B cell (primary cell): Measurements from ENCODE around the gene ATG4A. TPM values are rescaled to one million over a fixed set of nuclear protein-coding genes. Genes with fewer than 3 reads are reported as not detected.

ENCODE experiments used
- ATAC-seq: fragments of 200-7000 bp; cut with Tn5 transposase; one replicate; pipeline ENCODE4 v1.10.0; 2021; ENCODE audit warnings: low read depth, mild to moderate bottlenecking, moderate number of reproducible peaks, moderate library complexity
- CTCF ChIA-PET: fragments of 350-600 bp; sonication (Branson Sonifier 250); formaldehyde crosslinking; loops from one replicate; lab custom pipeline; 2021; ENCODE audit warnings: antibody characterized with exemption, inconsistent platforms; lab: Charles Lee
- POLR2A ChIA-PET: fragments of 350-600 bp; sonication (Branson Sonifier 250); formaldehyde crosslinking; loops from one replicate; lab custom pipeline; 2021; ENCODE audit warnings: antibody characterized with exemption; lab: Charles Lee
- DNase-seq: peaks from one replicate; pipeline ENCODE4 v3.0.0; 2013
- H2AFZ ChIP-seq: 2 replicates; pipeline ENCODE4 v1.6.1; 2012; ENCODE audit warnings: mild to moderate bottlenecking, low read depth, low read length; ENCODE audit not compliant: insufficient read depth, poor library complexity, severe bottlenecking
- H3K27ac ChIP-seq, 2 donors: 1 replicate in 1 of 2; 2 replicates in 1 of 2; pipeline ENCODE4 v1.5.1; 2012 to 2013; ENCODE audit warnings: low read length in 2 of 2, mild to moderate bottlenecking in 2 of 2, moderate library complexity in 1 of 2
- H3K27me3 ChIP-seq, 4 experiments: fragments of 200-600 bp in 1 of 4; sonication (generic) in 1 of 4; replicated peaks in 1 of 4; 1 replicate in 2 of 4; 2 replicates in 2 of 4; pipeline versions ENCODE4 v1.6.1 to v1.7.0; 2013 to 2016; ENCODE audit warnings: low read length in 3 of 4, mild to moderate bottlenecking in 2 of 4, mixed read lengths in 1 of 4, moderate library complexity in 1 of 4; ENCODE audit not compliant: insufficient read depth in 4 of 4, control insufficient read depth in 3 of 4; ENCODE audit errors: control extremely low read depth in 1 of 4
- H3K36me3 ChIP-seq, 2 experiments: replicated peaks in 1 of 2; 1 replicate in 1 of 2; 2 replicates in 1 of 2; pipeline versions ENCODE4 v1.6.1 to v1.7.1; 2013; ENCODE audit warnings: low read length in 1 of 2; ENCODE audit not compliant: insufficient read depth in 2 of 2, control insufficient read depth in 1 of 2; ENCODE audit errors: control extremely low read depth in 1 of 2, extremely low read depth in 1 of 2
- H3K4me1 ChIP-seq, 2 donors: fragments of 200-600 bp in 1 of 2; sonication (generic) in 1 of 2; 1 replicate in 1 of 2; 2 replicates in 1 of 2; pipeline versions ENCODE4 v1.5.1 to v1.6.1; 2013 to 2017; ENCODE audit warnings: low read length in 2 of 2; ENCODE audit not compliant: control insufficient read depth in 2 of 2, insufficient read depth in 2 of 2
- H3K4me2 ChIP-seq: replicated peaks from 2 replicates; pipeline ENCODE3; 2012; ENCODE audit warnings: mild to moderate bottlenecking, low read depth, low read length; ENCODE audit not compliant: poor library complexity, severe bottlenecking
- H3K4me3 ChIP-seq, 5 experiments: fragments of 200-600 bp in 1 of 5; sonication (generic) in 1 of 5; 1 replicate in 3 of 5; 2 replicates in 2 of 5; pipeline versions ENCODE4 v1.5.1 to v1.7.0; 2011 to 2016; ENCODE audit warnings: low read length in 4 of 5, mild to moderate bottlenecking in 4 of 5, low read depth in 2 of 5, control low read depth in 1 of 5, moderate library complexity in 1 of 5; ENCODE audit not compliant: insufficient read depth in 1 of 5; ENCODE audit errors: control extremely low read depth in 1 of 5, extremely low read depth in 1 of 5
- H3K79me2 ChIP-seq: fragments of 200-600 bp; sonication (generic); one replicate; pipeline ENCODE4 v1.6.0; 2016; ENCODE audit warnings: low read length; ENCODE audit not compliant: control insufficient read depth, insufficient read depth
- H3K9ac ChIP-seq: fragments of 200-600 bp; sonication (generic); 2 replicates; pipeline ENCODE4 v1.6.1; 2017; ENCODE audit warnings: mild to moderate bottlenecking, low read length, moderate library complexity
- H3K9me3 ChIP-seq, 3 donors: one replicate each; pipeline versions ENCODE4 v1.6.1 to v1.7.1; 2013; ENCODE audit warnings: low read length in 2 of 3; ENCODE audit not compliant: control insufficient read depth in 2 of 3, insufficient read depth in 1 of 3; ENCODE audit errors: control extremely low read depth in 1 of 3
- H4K20me1 ChIP-seq: 2 replicates; pipeline ENCODE4 v1.6.0; 2012; ENCODE audit warnings: mild to moderate bottlenecking, low read length; ENCODE audit not compliant: insufficient read depth, control insufficient read depth, poor library complexity, severe bottlenecking
- H3K27ac Mint-ChIP-seq: one replicate; pipeline ENCODE4 v1.8.0; 2021; ENCODE audit warnings: mixed read lengths
- H3K27me3 Mint-ChIP-seq: one replicate; pipeline ENCODE4 v1.8.0; 2021; ENCODE audit warnings: mixed read lengths
- H3K4me1 Mint-ChIP-seq: one replicate; pipeline ENCODE4 v1.8.0; 2021; ENCODE audit warnings: mixed read lengths
- H3K4me3 Mint-ChIP-seq: one replicate; pipeline ENCODE4 v1.8.0; 2021; ENCODE audit warnings: mixed read lengths
- H3K9me3 Mint-ChIP-seq: one replicate; pipeline ENCODE4 v1.8.0; 2022; ENCODE audit warnings: mixed read lengths; ENCODE audit not compliant: insufficient read depth
- CTCF ChIP-seq: fragments of 200-600 bp; IDR thresholded peaks from one replicate; pipeline ENCODE4 v1.8.0; 2022; ENCODE audit warnings: antibody characterized with exemption, mild to moderate bottlenecking
- EZH2 ChIP-seq: IDR thresholded peaks from 2 replicates; pipeline ENCODE4 v1.6.1; 2012; ENCODE audit warnings: borderline replicate concordance, low read depth, mild to moderate bottlenecking, moderate library complexity, low read length; ENCODE audit not compliant: insufficient read depth, poor library complexity, severe bottlenecking
- WGBS: methylation state at CpG from one replicate; pipeline ENCODE4 v1.1.5; 2013; ENCODE audit warnings: missing lambda C conversion rate; ENCODE audit not compliant: insufficient coverage; 5-methylcytosine and 5-hydroxymethylcytosine counted together
- intact Hi-C: fragments of 100-400 bp; cut with micrococcal nuclease; formaldehyde crosslinking; loops from one replicate; pipeline ENCODE4 v1.10.0; 2022
- polyA plus RNA-seq: library from polyadenylated mRNA; depleted of rRNA; stranded (reverse); fragments of >200 nt; gene quantifications from 2 replicates; pipeline ENCODE4 v1.2.3, GENCODE V29; 2012
- total RNA-seq, 2 donors: library from RNA; stranded (reverse); fragments of 120-200 nt in 1 of 2; gene quantifications; 1 replicate in 1 of 2; 2 replicates in 1 of 2; pipeline versions ENCODE4 v1.2.3 to v1.2.4, GENCODE V29; 2013 to 2022

Gene ATG4A
- total and polyA plus RNA-seq, 2 donors (not counting 1 experiment from before 2014, with no cell fraction given) = 6.1 to 11.4 TPM

GRCh38 chrX:108117988-108118387 lies 26.4 kb downstream of the ATG4A start:
- CTCF ChIA-PET = no interaction called here
- no peak overlapping the region for H3K27ac ChIP-seq
- DNase-seq = no peak
- H3K4me2 ChIP-seq = no peak overlapping the region
- no peak overlapping the region for H2AFZ ChIP-seq
- H3K36me3 ChIP-seq = no peaks in the 10 kb centered on the region
- H3K4me3 Mint-ChIP-seq = no peak overlapping the region
- no peaks in the 10 kb centered on the region for H3K27me3 Mint-ChIP-seq
- WGBS = no CpG with 5 or more reads among the region's 3 CpGs
- peaks cover 3% of the 10 kb centered on the region for H3K79me2 ChIP-seq
- H3K4me1 Mint-ChIP-seq = peaks cover 8% of the 10 kb centered on the region
- H4K20me1 ChIP-seq = no peaks in the 10 kb centered on the region
- intact Hi-C loops = no loop called here
- H3K27ac Mint-ChIP-seq = no peak overlapping the region
- H3K4me1 ChIP-seq = no peaks in the 10 kb centered on the region
- H3K27me3 ChIP-seq = no peaks in the 10 kb centered on the region
- POLR2A ChIA-PET = no interaction called here
- no peak for ATAC-seq
- H3K9me3 ChIP-seq = no peaks in the 10 kb centered on the region
- no peak overlapping the region for H3K9ac ChIP-seq
- no peak overlapping the region for H3K4me3 ChIP-seq
- no peaks in the 10 kb centered on the region for H3K9me3 Mint-ChIP-seq
- TF ChIP-seq EZH2 = no peak
- no peak for TF ChIP-seq CTCF

GRCh38 chrX:108121291-108121690 lies 29.7 kb downstream of the ATG4A start:
- no peak overlapping the region for H3K9ac ChIP-seq
- no peak overlapping the region for H3K27ac ChIP-seq
- DNase-seq (no peak), ATAC-seq (no peak)
- H3K4me3 ChIP-seq = no peak overlapping the region
- intact Hi-C loops = no loop called here
- Mint-ChIP-seq H3K4me1 (no peaks in the 10 kb centered on the region), H3K4me3 (no peak overlapping the region), H3K9me3 (no peaks in the 10 kb centered on the region), H3K27ac (no peak overlapping the region), H3K27me3 (no peaks in the 10 kb centered on the region)
- no peaks in the 10 kb centered on the region for H4K20me1 ChIP-seq
- H3K4me1 ChIP-seq = no peaks in the 10 kb centered on the region
- CTCF ChIA-PET = no interaction called here
- POLR2A ChIA-PET = no interaction called here
- no peaks in the 10 kb centered on the region for H3K27me3 ChIP-seq
- WGBS = 100% methylated on average over 3 of the region's 3 CpGs
- no peaks in the 10 kb centered on the region for H3K79me2 ChIP-seq
- no peaks in the 10 kb centered on the region for H3K36me3 ChIP-seq
- no peak overlapping the region for H3K4me2 ChIP-seq
- H2AFZ ChIP-seq = no peak overlapping the region
- no peaks in the 10 kb centered on the region for H3K9me3 ChIP-seq
- TF ChIP-seq EZH2 (no peak), CTCF (no peak)
